BLaER1 treated with 17β-estradiol and CSF1 and Interleukin-3, amounts not matched to agents 10 nM and 100 nM (cell line): ENCODE data around the gene EXOC6.
A peak's percentile ranks its signal among the peaks of the same experiment; 100 is the strongest.
"Not testable (repeated sequence)": the region's sequence is repeated elsewhere in the genome, so short reads cannot be mapped to it uniquely, and the experiment has no call there.

ENCODE experiments used
- H3K27ac ChIP-seq, 11 experiments: shearing (Covaris generic); formaldehyde crosslinking; 2 replicates each; pipeline ENCODE4 v1.8.1; 2022
- H3K27me3 ChIP-seq, 11 experiments: shearing (Covaris generic); formaldehyde crosslinking; 2 replicates each; pipeline ENCODE4 v1.8.1; 2022
- H3K36me3 ChIP-seq, 11 experiments: shearing (Covaris generic); formaldehyde crosslinking; 2 replicates each; pipeline ENCODE4 v1.8.1; 2022
- H3K4me1 ChIP-seq, 10 experiments: shearing (Covaris generic); formaldehyde crosslinking; 2 replicates each; pipeline ENCODE4 v1.8.1; 2022
- H3K4me2 ChIP-seq, 11 experiments: shearing (Covaris generic); formaldehyde crosslinking; 2 replicates each; pipeline ENCODE4 v1.8.1; 2022
- H3K4me3 ChIP-seq, 10 experiments: shearing (Covaris generic); formaldehyde crosslinking; 2 replicates each; pipeline ENCODE4 v1.8.1; 2022
- H3K9ac ChIP-seq, 11 experiments: shearing (Covaris generic); formaldehyde crosslinking; 2 replicates each; pipeline ENCODE4 v1.8.1; 2022
- H3K9me3 ChIP-seq, 11 experiments: shearing (Covaris generic); formaldehyde crosslinking; replicated peaks in 1 of 11; 2 replicates each; pipeline ENCODE4 v1.8.1; 2022
- H4K20me1 ChIP-seq, 11 experiments: shearing (Covaris generic); formaldehyde crosslinking; 2 replicates each; pipeline ENCODE4 v1.8.1; 2022
- Cebpa-rat ChIP-seq, 11 experiments: shearing (Covaris generic); IDR thresholded peaks; 2 replicates each; pipeline ENCODE4 v1.8.1; 2022

Gene EXOC6

GRCh38 chr10:92957223-92958010 lies 109.1 kb downstream of the EXOC6 start:
- H4K20me1 ChIP-seq, result no peaks in the 10 kb centered on the region
- peaks cover 8 to 59% (median 22%) of the 10 kb centered on the region in 11 experiments; a peak in 21 of 22 replicates for H3K36me3 ChIP-seq
- no peak overlapping the region for H3K4me2 ChIP-seq
- TF ChIP-seq Cebpa-rat (IDR thresholded peaks at IDR 0.05), result no peak
- H3K27ac ChIP-seq, result no peak overlapping the region
- no peak overlapping the region for H3K9ac ChIP-seq
- H3K4me1 ChIP-seq, result no peaks in the 10 kb centered on the region
- no peaks in the 10 kb centered on the region for H3K27me3 ChIP-seq
- H3K4me3 ChIP-seq, result no peak overlapping the region
- peaks cover 0 to 6% (median 4%) of the 10 kb centered on the region in 11 experiments; a peak in 11 of 22 replicates for H3K9me3 ChIP-seq

- Histone ChIP-seq H3K36me3 (peaks cover 0 to 34% (median 11%) of the 10 kb centered on the region in 11 experiments; a peak in 7 of 22 replicates), H4K20me1 (no peaks in the 10 kb centered on the region; a peak in 1 of 22 replicates), H3K9ac (no peak overlapping the region), H3K9me3 (no peaks in the 10 kb centered on the region), H3K4me1 (no peaks in the 10 kb centered on the region), H3K27me3 (no peaks in the 10 kb centered on the region), H3K4me3 (no peak overlapping the region), H3K4me2 (no peak overlapping the region), H3K27ac (no peak overlapping the region)
- TF ChIP-seq Cebpa-rat (IDR thresholded peaks at IDR 0.05), result no peak
These were observed 113.3 kb downstream of the EXOC6 start for GRCh38 chr10:92961638-92962037.

GRCh38 chr10:92965314-92965713 lies 117.0 kb downstream of the EXOC6 start:
- Histone ChIP-seq H4K20me1 (no peaks in the 10 kb centered on the region; a peak in 1 of 22 replicates), H3K9me3 (no peaks in the 10 kb centered on the region), H3K36me3 (peaks cover 0 to 10% (median 0%) of the 10 kb centered on the region in 11 experiments; a peak in 6 of 22 replicates), H3K4me3 (no peak overlapping the region), H3K4me2 (no peak overlapping the region), H3K27me3 (no peaks in the 10 kb centered on the region), H3K4me1 (no peaks in the 10 kb centered on the region), H3K9ac (no peak overlapping the region), H3K27ac (no peak overlapping the region)
- TF ChIP-seq Cebpa-rat (IDR thresholded peaks at IDR 0.05), result no peak

- Histone ChIP-seq H4K20me1 (no peaks in the 10 kb centered on the region; a peak in 1 of 22 replicates), H3K4me3 (no peak overlapping the region), H3K27ac (no peak overlapping the region), H3K9me3 (peaks cover 3 to 18% (median 10%) of the 10 kb centered on the region in 11 experiments; a peak in 21 of 22 replicates), H3K9ac (no peak overlapping the region), H3K27me3 (no peaks in the 10 kb centered on the region), H3K36me3 (peaks cover under 1 to 25% (median 18%) of the 10 kb centered on the region in 11 experiments; a peak in 15 of 22 replicates), H3K4me2 (no peak overlapping the region), H3K4me1 (peaks cover 0 to 9% (median 0%) of the 10 kb centered on the region in 10 experiments; a peak in 4 of 20 replicates)
- no peak for TF ChIP-seq Cebpa-rat (IDR thresholded peaks at IDR 0.05)
These were observed 119.3 kb downstream of the EXOC6 start for GRCh38 chr10:92967641-92968040.

GRCh38 chr10:92969151-92969550 lies 120.8 kb downstream of the EXOC6 start:
- peaks cover 13 to 33% (median 23%) of the 10 kb centered on the region in 11 experiments for H3K9me3 ChIP-seq
- no peak overlapping the region for H3K9ac ChIP-seq
- no peak overlapping the region for H3K4me2 ChIP-seq
- H3K4me1 ChIP-seq, result peaks cover 0 to 10% (median 0%) of the 10 kb centered on the region in 10 experiments; a peak in 4 of 20 replicates
- H3K36me3 ChIP-seq, result peaks cover 11 to 32% (median 22%) of the 10 kb centered on the region in 11 experiments; a peak in 18 of 22 replicates
- H4K20me1 ChIP-seq, result no peaks in the 10 kb centered on the region; a peak in 1 of 22 replicates
- no peak overlapping the region for H3K4me3 ChIP-seq
- no peaks in the 10 kb centered on the region for H3K27me3 ChIP-seq
- no peak for TF ChIP-seq Cebpa-rat (IDR thresholded peaks at IDR 0.05)
- no peak overlapping the region for H3K27ac ChIP-seq

GRCh38 chr10:92970301-92971070 lies 122.2 kb downstream of the EXOC6 start:
- no peak overlapping the region for H3K9ac ChIP-seq
- peaks cover 16 to 37% (median 27%) of the 10 kb centered on the region in 11 experiments for H3K9me3 ChIP-seq
- H3K4me2 ChIP-seq, result no peak overlapping the region
- peaks cover 0 to 10% (median 0%) of the 10 kb centered on the region in 10 experiments; a peak in 4 of 20 replicates for H3K4me1 ChIP-seq
- H4K20me1 ChIP-seq, result no peaks in the 10 kb centered on the region
- no peaks in the 10 kb centered on the region for H3K27me3 ChIP-seq
- no peak overlapping the region for H3K27ac ChIP-seq
- no peak overlapping the region for H3K4me3 ChIP-seq
- no peak for TF ChIP-seq Cebpa-rat (IDR thresholded peaks at IDR 0.05)
- H3K36me3 ChIP-seq, result peaks cover 15 to 36% (median 23%) of the 10 kb centered on the region in 11 experiments; a peak in 18 of 22 replicates

GRCh38 chr10:92972066-92972870 lies 123.9 kb downstream of the EXOC6 start:
- Histone ChIP-seq H3K4me3 (no peak overlapping the region), H4K20me1 (no peaks in the 10 kb centered on the region), H3K27ac (no peak overlapping the region), H3K9me3 (peaks cover 16 to 41% (median 27%) of the 10 kb centered on the region in 11 experiments), H3K36me3 (peaks cover 15 to 36% (median 23%) of the 10 kb centered on the region in 11 experiments; a peak in 18 of 22 replicates), H3K27me3 (no peaks in the 10 kb centered on the region), H3K4me2 (peak overlapping the region in 2 of 11 experiments; percentile 7 to 9; a peak in 2 of 22 replicates), H3K9ac (no peak overlapping the region), H3K4me1 (peaks cover 0 to 10% (median 0%) of the 10 kb centered on the region in 10 experiments; a peak in 4 of 20 replicates)
- no peak for TF ChIP-seq Cebpa-rat (IDR thresholded peaks at IDR 0.05)

GRCh38 chr10:92972886-92973285 lies 124.6 kb downstream of the EXOC6 start:
- H3K9ac ChIP-seq, result no peak overlapping the region
- no peaks in the 10 kb centered on the region for H4K20me1 ChIP-seq
- H3K36me3 ChIP-seq, result peaks cover 15 to 36% (median 23%) of the 10 kb centered on the region in 11 experiments; a peak in 18 of 22 replicates
- H3K27ac ChIP-seq, result no peak overlapping the region
- peaks cover 0 to 10% (median 0%) of the 10 kb centered on the region in 10 experiments; a peak in 4 of 20 replicates for H3K4me1 ChIP-seq
- peaks cover 16 to 41% (median 27%) of the 10 kb centered on the region in 11 experiments for H3K9me3 ChIP-seq
- no peaks in the 10 kb centered on the region for H3K27me3 ChIP-seq
- no peak for TF ChIP-seq Cebpa-rat (IDR thresholded peaks at IDR 0.05)
- no peak overlapping the region for H3K4me2 ChIP-seq
- H3K4me3 ChIP-seq, result no peak overlapping the region

GRCh38 chr10:92976278-92976677 lies 128.0 kb downstream of the EXOC6 start:
- H3K27ac ChIP-seq, H3K27me3 ChIP-seq, H3K4me3 ChIP-seq, H3K9ac ChIP-seq, H4K20me1 ChIP-seq, H3K4me2 ChIP-seq: not testable (repeated sequence)
- H3K36me3 ChIP-seq, result peaks cover 10 to 22% (median 16%) of the 10 kb centered on the region in 11 experiments; a peak in 17 of 22 replicates
- peaks cover 0 to 10% (median 0%) of the 10 kb centered on the region in 10 experiments; a peak in 4 of 20 replicates for H3K4me1 ChIP-seq
- peaks cover 16 to 41% (median 27%) of the 10 kb centered on the region in 11 experiments for H3K9me3 ChIP-seq
